Thyroid gland (tissue), 4 donors: ENCODE measurements around the gene ZNF346.

Experiments
- POLR2A ChIP-seq, 2 donors: fragments of 450-650 bp; IDR thresholded peaks; one replicate each; pipeline ENCODE4 v1.6.1; 2017; ENCODE audit warnings: antibody characterized with exemption in 2 of 2, mild to moderate bottlenecking in 2 of 2, moderate library complexity in 1 of 2
- TF ChIP-seq, protein P1 (sequence below), 6 experiments: fragments of 200-600 bp in 3 of 6; fragments of 450-650 bp in 3 of 6; sonication (generic) in 3 of 6; IDR thresholded peaks; one replicate each; pipeline ENCODE4 v1.5.1; 2016 to 2019; ENCODE audit warnings: antibody characterized with exemption in 6 of 6, mild to moderate bottlenecking in 2 of 6, inconsistent platforms in 1 of 6, moderate library complexity in 1 of 6

DNA sequence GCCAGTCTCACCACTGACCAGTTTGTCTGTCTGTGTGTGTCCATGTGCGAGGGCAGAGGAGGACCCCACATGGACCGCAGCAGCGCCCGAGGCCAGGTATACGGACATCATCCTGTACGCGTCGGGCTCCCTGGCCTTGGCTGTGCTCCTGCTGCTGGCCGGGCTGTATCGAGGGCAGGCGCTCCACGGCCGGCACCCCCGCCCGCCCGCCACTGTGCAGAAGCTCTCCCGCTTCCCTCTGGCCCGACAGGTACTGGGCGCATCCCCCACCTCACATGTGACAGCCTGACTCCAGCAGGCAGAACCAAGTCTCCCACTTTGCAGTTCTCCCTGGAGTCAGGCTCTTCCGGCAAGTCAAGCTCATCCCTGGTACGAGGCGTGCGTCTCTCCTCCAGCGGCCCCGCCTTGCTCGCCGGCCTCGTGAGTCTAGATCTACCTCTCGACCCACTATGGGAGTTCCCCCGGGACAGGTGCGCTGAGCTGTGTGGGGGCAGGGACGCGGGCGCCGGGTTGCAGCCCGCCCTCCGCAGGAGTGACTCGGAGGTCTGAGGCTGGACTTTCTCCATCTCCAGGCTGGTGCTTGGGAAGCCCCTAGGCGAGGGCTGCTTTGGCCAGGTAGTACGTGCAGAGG lies 70.7 kb downstream of the ZNF346 start:
- TF ChIP-seq, protein P1, sequence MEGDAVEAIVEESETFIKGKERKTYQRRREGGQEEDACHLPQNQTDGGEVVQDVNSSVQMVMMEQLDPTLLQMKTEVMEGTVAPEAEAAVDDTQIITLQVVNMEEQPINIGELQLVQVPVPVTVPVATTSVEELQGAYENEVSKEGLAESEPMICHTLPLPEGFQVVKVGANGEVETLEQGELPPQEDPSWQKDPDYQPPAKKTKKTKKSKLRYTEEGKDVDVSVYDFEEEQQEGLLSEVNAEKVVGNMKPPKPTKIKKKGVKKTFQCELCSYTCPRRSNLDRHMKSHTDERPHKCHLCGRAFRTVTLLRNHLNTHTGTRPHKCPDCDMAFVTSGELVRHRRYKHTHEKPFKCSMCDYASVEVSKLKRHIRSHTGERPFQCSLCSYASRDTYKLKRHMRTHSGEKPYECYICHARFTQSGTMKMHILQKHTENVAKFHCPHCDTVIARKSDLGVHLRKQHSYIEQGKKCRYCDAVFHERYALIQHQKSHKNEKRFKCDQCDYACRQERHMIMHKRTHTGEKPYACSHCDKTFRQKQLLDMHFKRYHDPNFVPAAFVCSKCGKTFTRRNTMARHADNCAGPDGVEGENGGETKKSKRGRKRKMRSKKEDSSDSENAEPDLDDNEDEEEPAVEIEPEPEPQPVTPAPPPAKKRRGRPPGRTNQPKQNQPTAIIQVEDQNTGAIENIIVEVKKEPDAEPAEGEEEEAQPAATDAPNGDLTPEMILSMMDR (IDR thresholded peaks at IDR 0.05): no peak
- no peak for TF ChIP-seq POLR2A (IDR thresholded peaks at IDR 0.05)
